Ovary (tissue), 3 donors: ENCODE measurements around the gene BMPER.

ENCODE experiments used
- CTCF ChIP-seq, 3 donors: fragments of 450-650 bp in 2 of 3; fragments of 200-600 bp in 1 of 3; IDR thresholded peaks; one replicate each; pipeline versions ENCODE4 v1.5.1 to v1.8.0; 2016 to 2022; ENCODE audit warnings: antibody characterized with exemption in 3 of 3, mild to moderate bottlenecking in 1 of 3
- POLR2A ChIP-seq: fragments of 450-650 bp; IDR thresholded peaks from one replicate; pipeline ENCODE4 v1.6.1; 2017; ENCODE audit warnings: antibody characterized with exemption, mild to moderate bottlenecking, moderate library complexity
- donor health status: DM: no; HTN: no; CAD: no.

DNA sequence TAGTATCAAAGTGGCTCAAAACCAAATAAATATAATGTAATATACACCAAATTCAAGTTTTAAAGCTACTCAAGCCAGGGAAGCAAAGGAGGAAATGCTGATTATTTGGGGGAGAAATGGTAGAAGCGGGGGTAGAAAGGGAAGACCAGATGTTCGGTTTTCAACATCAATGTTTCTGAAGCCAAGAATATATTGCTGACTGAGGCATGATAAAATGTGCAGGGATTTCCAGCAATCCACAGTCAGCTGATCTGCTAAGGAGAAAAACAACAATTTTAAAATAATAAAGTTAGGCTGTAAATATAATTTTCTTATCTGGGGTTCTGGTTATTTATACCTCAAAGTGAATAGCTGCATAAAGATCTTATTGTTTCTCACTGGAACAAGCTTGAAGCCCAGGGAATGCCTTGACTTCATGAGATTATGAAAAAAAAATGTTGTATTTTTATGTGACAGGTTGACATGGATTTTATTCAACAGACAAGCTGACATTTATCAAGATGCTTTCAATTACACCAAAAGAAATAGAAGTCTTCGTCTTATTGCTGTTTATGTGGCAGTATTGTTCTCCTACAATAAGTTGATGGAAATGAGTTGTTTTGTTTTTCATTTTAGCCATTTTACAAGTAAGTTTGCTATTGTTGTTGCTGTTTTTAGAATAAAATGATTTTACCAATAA, 28.6 kb upstream of the BMPER start:
- TF ChIP-seq CTCF (IDR thresholded peaks at IDR 0.05) (no peak), POLR2A (no peak)
